Muscle of leg (tissue), 11 donors: ENCODE results near the gene RHCG. TPM values are rescaled to one million over a fixed set of nuclear protein-coding genes. Genes with fewer than 3 reads are reported as not detected.

Experiments
- DNase-seq: peaks from one replicate; pipeline ENCODE4 v3.0.0; 2013
- H3K27ac ChIP-seq: one replicate; pipeline ENCODE4 v1.5.1; 2013; ENCODE audit warnings: mild to moderate bottlenecking, low read length, control low read depth
- H3K27me3 ChIP-seq: one replicate; pipeline ENCODE4 v1.6.1; 2013; ENCODE audit warnings: low read length; ENCODE audit not compliant: control insufficient read depth, insufficient read depth
- H3K36me3 ChIP-seq: one replicate; pipeline ENCODE4 v1.6.1; 2013; ENCODE audit warnings: low read length; ENCODE audit not compliant: control insufficient read depth, insufficient read depth
- H3K4me1 ChIP-seq: one replicate; pipeline ENCODE4 v1.6.1; 2013; ENCODE audit warnings: low read length; ENCODE audit not compliant: control insufficient read depth, insufficient read depth
- H3K4me3 ChIP-seq: one replicate; pipeline ENCODE4 v1.5.1; 2013; ENCODE audit warnings: low read length, control low read depth
- H3K9me3 ChIP-seq: replicated peaks from 2 replicates; pipeline ENCODE4 v1.6.1; 2013; ENCODE audit warnings: low read depth, low read length; ENCODE audit not compliant: control insufficient read depth
- WGBS: methylation state at CpG from one replicate; pipeline ENCODE4 v1.1.5; 2013; ENCODE audit warnings: missing lambda C conversion rate; ENCODE audit not compliant: insufficient coverage; 5-methylcytosine and 5-hydroxymethylcytosine counted together
- polyA plus RNA-seq, 8 donors: library from polyadenylated mRNA; unstranded; fragments of 120-200 nt; gene quantifications; one replicate each; pipeline versions ENCODE4 v1.2.1 to v1.2.3, GENCODE V29; 2013; ENCODE audit warnings: inconsistent platforms in 1 of 8, low replicate concordance in 1 of 8; ENCODE audit not compliant: insufficient read length in 8 of 8, insufficient read depth in 1 of 8
- total RNA-seq: library from RNA; stranded (reverse); fragments of 120-200 nt; gene quantifications from one replicate; pipeline ENCODE4 v1.2.4, GENCODE V29; 2013

The RHCG gene
- total and polyA plus RNA-seq, 9 donors: 0.18 to 0.93 TPM; not detected in 7

DNA sequence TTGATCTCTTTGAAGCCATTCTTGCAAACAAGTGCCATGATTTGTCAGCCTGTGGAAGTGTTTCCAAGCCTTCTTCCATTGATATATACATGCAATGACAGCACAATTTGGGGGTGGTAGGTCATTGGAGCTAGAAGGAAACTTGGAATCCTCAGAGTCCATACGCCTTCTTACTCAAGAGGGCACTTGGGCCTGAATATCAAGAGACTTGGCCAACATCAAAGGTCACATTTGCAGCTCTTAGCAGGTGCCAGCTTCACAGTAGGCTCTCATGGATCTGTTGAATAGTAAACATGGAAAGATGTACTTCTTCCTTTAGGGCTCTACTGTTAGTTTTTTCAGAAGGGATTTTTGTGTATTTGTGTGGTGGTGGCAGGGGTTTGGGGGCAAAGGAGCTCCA, 50.9 kb downstream of the RHCG start:
- Histone ChIP-seq H3K27me3 (peaks cover 64% of the 10 kb centered on the region), H3K4me1 (no peaks in the 10 kb centered on the region), H3K27ac (no peak overlapping the region), H3K4me3 (no peak overlapping the region), H3K36me3 (no peaks in the 10 kb centered on the region), H3K9me3 (no peaks in the 10 kb centered on the region)
- WGBS: no CpG with 5 or more reads among the region's 1 CpG
- DNase-seq: no peak

DNA sequence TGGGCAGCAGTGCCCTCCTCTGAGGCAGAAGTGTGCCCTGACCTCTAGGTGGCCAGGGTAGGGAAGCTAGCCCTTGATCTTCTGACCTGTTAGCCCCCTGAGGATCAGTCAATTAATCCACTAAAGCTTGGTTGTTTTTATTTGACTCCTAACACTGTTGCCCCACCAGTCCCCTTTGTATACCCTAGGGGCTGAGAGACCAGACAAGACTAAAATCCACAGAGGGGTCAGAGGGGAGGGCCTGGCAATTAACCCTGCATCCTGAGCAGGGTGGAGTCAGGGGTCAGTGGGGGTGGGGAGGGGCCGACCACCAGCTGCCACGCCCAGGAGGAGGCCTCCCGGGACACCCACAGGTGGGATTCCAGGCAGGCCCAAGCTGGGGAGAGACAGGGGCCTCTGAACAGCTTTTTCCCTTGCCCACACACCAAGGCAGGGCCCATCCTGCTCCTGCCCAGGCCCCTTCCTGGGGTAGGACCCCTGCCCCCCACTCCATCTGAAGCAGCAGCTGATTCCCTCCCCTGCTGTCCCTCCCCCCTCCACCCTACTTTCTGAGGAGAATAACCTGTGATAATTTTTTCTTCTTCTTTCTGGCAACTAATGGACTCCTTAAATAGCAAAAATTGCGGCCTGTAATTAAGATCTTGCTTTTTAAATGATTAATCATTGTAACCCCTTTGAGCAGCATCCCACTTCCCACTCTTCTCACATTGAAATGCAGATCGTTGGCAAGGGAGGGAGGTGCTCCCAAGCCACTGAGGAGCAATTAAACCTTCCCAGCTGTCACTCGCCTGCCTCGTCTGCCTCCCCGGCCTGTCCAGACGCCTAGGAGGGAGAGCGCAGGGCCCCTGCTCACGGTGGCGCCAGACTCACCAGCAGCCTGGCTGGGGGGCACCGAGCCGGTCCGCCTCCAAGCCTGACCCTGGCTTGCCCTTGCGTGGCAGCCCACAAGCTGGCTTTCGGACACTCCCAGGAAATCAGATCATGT, 51.9 kb downstream of the RHCG start:
- Histone ChIP-seq H3K4me1 (no peaks in the 10 kb centered on the region), H3K27me3 (peaks cover 57% of the 10 kb centered on the region), H3K27ac (no peak overlapping the region), H3K4me3 (no peak overlapping the region), H3K36me3 (no peaks in the 10 kb centered on the region), H3K9me3 (no peaks in the 10 kb centered on the region)
- no peak for DNase-seq
- 13% methylated on average over 15 of the region's 17 CpGs for WGBS

DNA sequence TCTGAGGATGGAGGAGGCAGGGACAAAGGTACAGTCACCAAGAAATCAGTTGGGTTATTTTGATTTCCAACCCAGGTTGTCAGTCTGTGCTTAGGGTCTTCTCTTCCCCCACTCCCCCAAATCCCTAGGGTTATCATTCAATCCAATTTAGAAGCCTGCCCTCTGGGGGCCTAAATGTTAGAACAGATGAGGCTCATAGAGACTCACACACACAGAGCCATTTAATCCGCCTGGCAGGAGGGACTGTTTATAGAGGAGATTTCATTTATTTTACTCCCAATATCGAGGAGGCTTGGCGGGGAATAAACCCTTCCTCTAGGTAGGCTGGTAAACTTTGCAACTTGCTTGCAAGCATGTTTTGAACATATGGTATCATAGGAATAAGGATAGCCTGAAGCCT, 52.8 kb downstream of the RHCG start:
- H3K27me3 ChIP-seq: peaks cover 51% of the 10 kb centered on the region
- no peaks in the 10 kb centered on the region for H3K9me3 ChIP-seq
- H3K27ac ChIP-seq: no peak overlapping the region
- H3K36me3 ChIP-seq: no peaks in the 10 kb centered on the region
- no peak overlapping the region for H3K4me3 ChIP-seq
- no peaks in the 10 kb centered on the region for H3K4me1 ChIP-seq
- DNase-seq: no peak
- WGBS: no CpG with 5 or more reads among the region's 3 CpGs

DNA sequence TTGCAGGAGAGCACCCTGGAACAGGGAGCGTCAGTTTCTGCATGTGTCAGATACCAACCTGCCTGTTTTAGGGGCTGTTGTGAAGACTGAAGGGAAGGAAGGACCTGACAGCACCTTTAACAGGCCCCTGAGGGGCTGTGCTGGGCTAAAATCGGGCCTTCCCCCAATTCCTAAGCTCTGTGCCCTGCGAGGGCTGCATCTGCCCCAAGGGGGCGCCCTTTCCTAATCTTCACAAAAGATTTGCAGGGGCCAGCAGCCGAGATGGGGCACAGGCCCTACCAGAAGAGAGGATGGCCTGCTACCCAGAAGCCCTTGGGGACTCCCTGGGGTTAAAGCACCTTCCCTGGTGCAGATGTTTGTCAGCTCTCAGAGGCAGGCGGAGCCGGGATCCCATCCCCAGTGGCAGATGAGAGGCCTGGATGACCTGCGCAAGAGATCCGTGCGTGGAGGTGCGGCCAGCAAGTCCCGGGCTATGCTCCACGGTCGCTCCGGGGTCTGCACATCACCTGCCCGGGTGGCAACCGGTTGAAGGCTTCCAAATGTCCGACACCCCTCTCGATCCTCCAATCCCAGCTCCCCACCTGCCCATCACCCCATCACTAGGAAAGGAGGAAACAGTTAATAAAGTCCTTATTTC, 53.6 kb downstream of the RHCG start:
- no peak overlapping the region for H3K4me3 ChIP-seq
- 41% methylated on average over 11 of the region's 19 CpGs for WGBS
- DNase-seq: peak; percentile 6
- H3K4me1 ChIP-seq: no peaks in the 10 kb centered on the region
- no peak overlapping the region for H3K27ac ChIP-seq
- peaks cover 48% of the 10 kb centered on the region for H3K27me3 ChIP-seq
- no peaks in the 10 kb centered on the region for H3K36me3 ChIP-seq
- H3K9me3 ChIP-seq: no peaks in the 10 kb centered on the region

DNA sequence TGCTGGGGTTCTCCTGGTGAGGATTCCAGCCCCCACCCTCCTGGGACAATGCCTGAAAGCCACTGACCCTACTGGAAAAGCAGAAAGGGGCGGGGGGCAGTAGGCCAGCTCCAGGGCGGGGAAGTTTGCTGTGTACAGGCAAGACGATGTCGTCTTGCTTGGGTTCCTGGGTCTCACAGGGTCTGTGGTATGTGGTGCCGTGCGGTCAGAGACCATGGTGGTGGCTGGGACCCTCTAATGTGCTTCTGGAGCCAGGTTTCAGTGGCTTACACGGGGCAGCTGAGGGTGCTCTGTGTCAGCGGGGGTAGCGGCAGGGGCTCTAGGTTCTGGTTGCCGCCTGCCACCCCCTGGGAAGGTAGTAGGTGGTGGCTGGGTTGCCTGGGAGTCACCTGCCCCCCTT, 54.2 kb downstream of the RHCG start:
- no peak overlapping the region for H3K27ac ChIP-seq
- H3K36me3 ChIP-seq: no peaks in the 10 kb centered on the region
- no peak for DNase-seq
- WGBS: 92% methylated on average over 8 of the region's 10 CpGs
- peaks cover 42% of the 10 kb centered on the region for H3K27me3 ChIP-seq
- no peaks in the 10 kb centered on the region for H3K9me3 ChIP-seq
- H3K4me3 ChIP-seq: no peak overlapping the region
- H3K4me1 ChIP-seq: no peaks in the 10 kb centered on the region

DNA sequence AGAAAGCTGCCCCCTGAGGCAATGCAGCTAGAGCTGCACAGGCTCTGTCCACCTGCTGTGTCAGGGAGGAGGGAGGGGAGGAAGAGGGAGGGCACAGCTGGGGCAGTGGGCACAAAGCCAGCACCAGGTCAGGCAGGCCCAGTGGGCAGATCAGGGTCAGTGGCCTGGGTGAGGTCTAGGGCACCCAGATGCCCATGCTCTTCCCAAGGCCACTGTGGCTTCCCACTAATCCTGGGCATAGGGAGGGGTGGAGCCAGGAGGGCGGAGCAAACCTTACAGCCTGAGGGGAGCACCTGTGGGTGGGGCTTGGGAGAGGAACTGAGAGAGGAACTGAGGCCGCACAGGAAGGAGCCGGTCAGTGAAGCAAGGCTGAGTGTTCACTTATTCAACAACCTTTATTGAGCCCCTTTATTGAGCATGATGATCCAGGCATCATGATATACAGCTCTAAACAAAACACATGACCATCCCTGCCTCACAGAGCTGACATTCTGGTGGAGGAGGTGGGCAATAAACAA, 55.0 kb downstream of the RHCG start:
- Histone ChIP-seq H3K4me3 (no peak overlapping the region), H3K27me3 (peaks cover 44% of the 10 kb centered on the region), H3K27ac (no peak overlapping the region), H3K36me3 (no peaks in the 10 kb centered on the region), H3K9me3 (no peaks in the 10 kb centered on the region), H3K4me1 (no peaks in the 10 kb centered on the region)
- no CpG with 5 or more reads among the region's 3 CpGs for WGBS
- no peak for DNase-seq

DNA sequence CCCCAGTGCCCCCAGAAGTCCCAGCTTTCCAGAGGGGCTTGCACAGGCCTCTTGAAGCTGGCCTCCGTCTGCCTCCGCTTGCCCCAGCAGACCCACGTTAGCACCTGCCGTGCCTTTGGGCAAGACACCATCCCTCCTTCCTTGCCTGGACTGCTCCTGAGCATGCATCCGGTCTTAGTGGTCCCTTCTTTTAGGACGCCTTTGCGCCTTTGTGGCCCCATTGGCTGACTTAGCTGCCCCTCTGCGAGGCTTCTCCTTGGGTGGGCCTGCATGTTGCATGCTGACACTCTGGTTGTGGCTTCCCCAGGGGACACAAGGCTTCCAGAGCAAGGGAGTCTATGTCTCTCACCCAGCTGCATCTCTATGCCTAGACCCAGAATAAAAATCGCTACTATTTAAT, 56.6 kb downstream of the RHCG start:
- no peaks in the 10 kb centered on the region for H3K36me3 ChIP-seq
- DNase-seq: no peak
- 80% methylated on average over 8 of the region's 9 CpGs for WGBS
- no peak overlapping the region for H3K4me3 ChIP-seq
- H3K27me3 ChIP-seq: peaks cover 45% of the 10 kb centered on the region
- no peaks in the 10 kb centered on the region for H3K9me3 ChIP-seq
- H3K4me1 ChIP-seq: no peaks in the 10 kb centered on the region
- no peak overlapping the region for H3K27ac ChIP-seq

DNA sequence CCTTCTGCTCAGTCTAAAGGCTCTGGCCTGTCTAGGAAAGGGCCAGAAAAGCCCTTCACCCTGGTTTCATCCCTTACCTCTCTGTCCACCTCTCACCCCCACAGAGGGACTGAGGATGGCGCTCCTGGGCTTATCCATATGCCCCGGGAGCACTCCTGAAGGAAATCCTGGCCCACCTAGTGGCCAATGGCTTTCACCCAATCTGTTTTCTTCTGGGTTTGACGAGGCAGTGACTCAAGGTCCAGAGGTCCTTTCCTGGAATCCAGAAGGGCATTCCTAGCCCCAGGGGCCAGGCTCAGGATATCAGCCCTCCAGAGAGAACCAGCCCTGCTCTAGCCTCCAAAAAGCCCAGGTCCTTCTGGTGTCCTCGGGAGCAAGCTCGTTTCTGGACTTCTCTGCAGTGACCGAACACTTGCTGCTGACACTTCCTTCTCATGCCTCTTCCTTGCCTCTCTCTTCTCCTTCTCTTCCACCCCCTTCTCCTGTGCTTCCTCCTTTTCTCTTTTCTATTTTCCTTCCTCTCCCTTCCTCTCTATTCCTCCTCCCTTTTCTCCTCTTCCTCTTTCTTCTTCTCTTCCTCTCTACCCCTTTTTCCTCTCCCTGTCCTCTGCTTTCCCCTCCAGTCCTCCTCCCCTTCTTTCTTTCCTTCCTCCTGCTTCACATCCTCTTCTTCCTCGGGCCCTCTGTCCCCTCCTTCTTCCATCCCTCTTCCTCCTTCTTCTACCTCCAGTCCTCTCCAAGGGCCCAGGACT, 59.6 kb downstream of the RHCG start:
- H3K4me1 ChIP-seq: no peaks in the 10 kb centered on the region
- H3K9me3 ChIP-seq: no peaks in the 10 kb centered on the region
- H3K27me3 ChIP-seq: peaks cover 36% of the 10 kb centered on the region
- H3K36me3 ChIP-seq: no peaks in the 10 kb centered on the region
- no peak overlapping the region for H3K27ac ChIP-seq
- WGBS: 42% methylated on average over 7 of the region's 7 CpGs
- no peak for DNase-seq
- no peak overlapping the region for H3K4me3 ChIP-seq

DNA sequence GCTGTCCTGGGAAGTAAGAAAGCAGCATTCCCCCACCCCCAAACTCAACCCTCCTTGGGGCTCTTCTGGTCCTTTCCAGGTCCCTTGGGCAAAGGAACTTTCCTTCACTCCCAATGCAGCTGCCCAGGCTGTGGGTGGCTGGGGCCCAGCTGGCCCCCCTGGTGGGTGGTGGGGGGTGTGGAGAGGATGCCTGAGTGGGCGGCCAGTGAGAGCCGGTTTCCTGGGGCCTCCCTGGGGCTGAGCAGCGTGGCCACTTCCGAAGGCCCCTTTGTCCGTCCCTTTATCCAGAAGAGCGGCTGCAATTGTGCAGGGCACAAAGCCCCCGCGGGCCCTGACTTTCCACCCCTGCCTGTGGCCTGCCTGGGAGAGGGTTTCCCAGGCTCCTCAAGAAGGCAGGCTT, 61.0 kb downstream of the RHCG start:
- no peaks in the 10 kb centered on the region for H3K9me3 ChIP-seq
- DNase-seq: no peak
- no peak overlapping the region for H3K4me3 ChIP-seq
- WGBS: 79% methylated on average over 6 of the region's 8 CpGs
- H3K4me1 ChIP-seq: no peaks in the 10 kb centered on the region
- H3K27me3 ChIP-seq: peaks cover 41% of the 10 kb centered on the region
- H3K27ac ChIP-seq: no peak overlapping the region
- H3K36me3 ChIP-seq: no peaks in the 10 kb centered on the region

DNA sequence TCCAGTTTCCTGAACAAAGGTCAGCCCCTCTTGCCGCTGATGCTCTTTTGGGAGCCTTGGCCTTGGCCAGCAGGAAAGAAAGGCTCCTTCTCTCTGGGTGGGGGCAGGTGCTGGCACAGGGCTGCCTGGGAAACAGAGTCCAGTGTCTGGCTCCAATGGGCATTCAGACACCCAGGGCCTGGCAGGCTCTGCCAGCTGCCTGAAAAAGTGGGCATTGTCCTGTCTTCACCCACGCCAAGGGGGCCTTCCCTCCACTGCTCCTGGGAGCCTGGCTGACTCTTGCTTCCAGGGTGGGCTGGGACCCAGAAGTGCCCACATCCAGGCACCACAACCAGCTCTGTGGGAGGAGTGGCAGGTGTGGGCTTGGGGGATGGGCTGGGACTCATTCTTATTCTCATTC, 62.7 kb downstream of the RHCG start:
- Histone ChIP-seq H3K9me3 (no peaks in the 10 kb centered on the region), H3K4me1 (no peaks in the 10 kb centered on the region), H3K27me3 (peaks cover 51% of the 10 kb centered on the region), H3K4me3 (no peak overlapping the region), H3K36me3 (no peaks in the 10 kb centered on the region), H3K27ac (no peak overlapping the region)
- WGBS: no CpG with 5 or more reads among the region's 2 CpGs
- DNase-seq: no peak
